H1 (cell line): ENCODE data around the gene CEMIP2. TPM values are rescaled to one million over a fixed set of nuclear protein-coding genes. Genes with fewer than 3 reads are reported as not detected.

ENCODE experiments used
- CTCF ChIA-PET: fragments of 300-600 bp; sonication (Branson Sonifier 250); formaldehyde crosslinking; loops from one replicate; lab custom pipeline; 2021; ENCODE audit not compliant: partially characterized antibody; lab: Charles Lee
- POLR2A ChIA-PET: fragments of 300-600 bp; sonication (Branson Sonifier 250); formaldehyde crosslinking; loops from one replicate; lab custom pipeline; 2021; ENCODE audit warnings: inconsistent platforms; ENCODE audit not compliant: partially characterized antibody; lab: Charles Lee
- DNase-seq, 2 experiments: peaks; one replicate each; pipeline versions ENCODE4 v3.0.0 to v3.0.0-alpha.2; 2010 to 2022; ENCODE audit warnings: low spot score in 2 of 2, low read depth in 1 of 2, mixed read lengths in 1 of 2
- FAIRE-seq: peaks from 2 replicates; lab custom pipeline; 2011; peaks lifted over from hg19 to GRCh38; lab: Jason Lieb, UNC
- H2AFZ ChIP-seq: 2 replicates; pipeline ENCODE4 v1.8.1; 2012; ENCODE audit warnings: low read length, inconsistent platforms
- H2AK5ac ChIP-seq: 2 replicates; pipeline ENCODE4 v1.6.1; 2013; ENCODE audit warnings: low read depth, low read length
- H2BK120ac ChIP-seq: replicated peaks from 2 replicates; pipeline ENCODE3; 2013; ENCODE audit warnings: low read depth, low read length, inconsistent platforms
- H2BK12ac ChIP-seq: 2 replicates; pipeline ENCODE4 v1.6.1; 2013; ENCODE audit warnings: low read depth, low read length
- H2BK15ac ChIP-seq: 2 replicates; pipeline ENCODE4 v1.6.1; 2013; ENCODE audit warnings: low read length
- H2BK20ac ChIP-seq: 2 replicates; pipeline ENCODE4 v1.6.1; 2013; ENCODE audit warnings: low read length
- H2BK5ac ChIP-seq: 2 replicates; pipeline ENCODE4 v1.6.1; 2013; ENCODE audit warnings: low read depth, low read length
- H3K14ac ChIP-seq: 2 replicates; pipeline ENCODE4 v1.6.1; 2013; ENCODE audit warnings: inconsistent platforms; ENCODE audit not compliant: insufficient read length
- H3K18ac ChIP-seq: 2 replicates; pipeline ENCODE4 v1.6.1; 2013; ENCODE audit warnings: low read length; ENCODE audit errors: extremely low read depth
- H3K23ac ChIP-seq: 2 replicates; pipeline ENCODE4 v1.6.1; 2013; ENCODE audit warnings: inconsistent platforms; ENCODE audit not compliant: insufficient read length
- H3K23me2 ChIP-seq: 2 replicates; pipeline ENCODE4 v1.6.1; 2013; ENCODE audit warnings: low read depth, low read length
- H3K27ac ChIP-seq: 2 replicates; pipeline ENCODE4 v1.6.1; 2011; ENCODE audit warnings: low read depth, low read length, inconsistent platforms
- H3K27me3 ChIP-seq, 4 experiments: replicated peaks in 1 of 4; 1 replicate in 1 of 4; 2 replicates in 3 of 4; pipeline versions ENCODE4 v1.6.1 to v1.8.1; 2011 to 2013; ENCODE audit warnings: low read length in 3 of 4, mild to moderate bottlenecking in 3 of 4, inconsistent platforms in 2 of 4, mixed read lengths in 2 of 4, moderate library complexity in 1 of 4; ENCODE audit not compliant: control insufficient read depth in 3 of 4, insufficient read depth in 3 of 4; ENCODE audit errors: extremely low read depth in 1 of 4
- H3K36me3 ChIP-seq, 4 experiments: 2 replicates each; pipeline versions ENCODE4 v1.6.1 to v1.8.1; 2011 to 2013; ENCODE audit warnings: mild to moderate bottlenecking in 4 of 4, low read length in 3 of 4, moderate library complexity in 2 of 4, control low read depth in 1 of 4, inconsistent platforms in 1 of 4; ENCODE audit not compliant: insufficient read depth in 4 of 4, control insufficient read depth in 2 of 4
- H3K4ac ChIP-seq: replicated peaks from 2 replicates; pipeline ENCODE3; 2013; ENCODE audit warnings: low read length, low read depth, mixed read lengths, inconsistent platforms; ENCODE audit not compliant: insufficient read length
- H3K4me1 ChIP-seq, 4 experiments: replicated peaks in 1 of 4; 1 replicate in 1 of 4; 2 replicates in 3 of 4; pipeline versions ENCODE4 v1.6.1 to v1.8.1; 2011 to 2013; ENCODE audit warnings: low read length in 3 of 4, inconsistent platforms in 2 of 4, mixed read lengths in 1 of 4; ENCODE audit not compliant: insufficient read depth in 4 of 4, control insufficient read depth in 3 of 4
- H3K4me2 ChIP-seq, 2 experiments: 2 replicates each; pipeline versions ENCODE4 v1.6.1 to v1.8.1; 2011 to 2013; ENCODE audit warnings: low read depth in 2 of 2, low read length in 2 of 2, control low read depth in 1 of 2, inconsistent platforms in 1 of 2, mild to moderate bottlenecking in 1 of 2; ENCODE audit not compliant: insufficient read depth in 1 of 2
- H3K4me3 ChIP-seq, 4 experiments: fragments of 200-600, 300-600 bp in 1 of 4; sonication (generic), shearing (Covaris generic), sonication (Bioruptor Twin) in 1 of 4; 2 replicates each; pipeline versions ENCODE4 v1.5.1 to v1.8.1; 2011 to 2016; ENCODE audit warnings: low read length in 4 of 4, low read depth in 3 of 4, control low read depth in 2 of 4, inconsistent platforms in 2 of 4, mild to moderate bottlenecking in 2 of 4, mixed read lengths in 1 of 4, moderate library complexity in 1 of 4; ENCODE audit not compliant: insufficient read depth in 2 of 4; ENCODE audit errors: extremely low read depth in 1 of 4
- H3K56ac ChIP-seq: replicated peaks from 2 replicates; pipeline ENCODE3; 2013; ENCODE audit warnings: low read depth, mild to moderate bottlenecking, mixed read lengths, low read length, inconsistent platforms; ENCODE audit not compliant: insufficient read length
- H3K79me1 ChIP-seq: 2 replicates; pipeline ENCODE4 v1.6.1; 2013; ENCODE audit warnings: low read depth, low read length, control low read depth
- H3K79me2 ChIP-seq, 2 experiments: 2 replicates each; pipeline versions ENCODE4 v1.6.1 to v1.8.1; 2012 to 2013; ENCODE audit warnings: low read length in 2 of 2, mild to moderate bottlenecking in 2 of 2, inconsistent platforms in 1 of 2; ENCODE audit not compliant: insufficient read depth in 2 of 2, control insufficient read depth in 1 of 2
- H3K9ac ChIP-seq, 4 experiments: replicated peaks in 1 of 4; 1 replicate in 1 of 4; 2 replicates in 3 of 4; pipeline versions ENCODE4 v1.6.1 to v1.8.1; 2011 to 2013; ENCODE audit warnings: low read depth in 3 of 4, low read length in 3 of 4, control low read depth in 2 of 4, mild to moderate bottlenecking in 2 of 4, moderate library complexity in 2 of 4, inconsistent platforms in 1 of 4; ENCODE audit errors: extremely low read depth in 1 of 4
- H3K9me3 ChIP-seq, 2 experiments: 2 replicates each; pipeline versions ENCODE4 v1.6.1 to v1.8.1; 2012 to 2013; ENCODE audit warnings: mild to moderate bottlenecking in 2 of 2, moderate library complexity in 2 of 2, control low read depth in 1 of 2, inconsistent platforms in 1 of 2, low read depth in 1 of 2, low read length in 1 of 2, mixed read lengths in 1 of 2; ENCODE audit not compliant: insufficient read depth in 2 of 2
- H4K20me1 ChIP-seq, 2 experiments: replicated peaks in 1 of 2; 2 replicates each; pipeline versions ENCODE3 to v1.8.1; 2011 to 2013; ENCODE audit warnings: inconsistent platforms in 2 of 2, low read length in 2 of 2, mild to moderate bottlenecking in 1 of 2; ENCODE audit not compliant: insufficient read depth in 2 of 2, control insufficient read depth in 1 of 2
- H4K5ac ChIP-seq: 2 replicates; pipeline ENCODE4 v1.6.1; 2013; ENCODE audit warnings: low read length, low read depth, mixed read lengths, inconsistent platforms; ENCODE audit not compliant: insufficient read length
- H4K8ac ChIP-seq: 2 replicates; pipeline ENCODE4 v1.8.0; 2013; ENCODE audit warnings: mild to moderate bottlenecking, moderate library complexity, low read length, inconsistent platforms; ENCODE audit not compliant: insufficient read depth; ENCODE audit errors: extremely low read depth
- H4K91ac ChIP-seq: replicated peaks from 2 replicates; pipeline ENCODE3; 2013; ENCODE audit warnings: low read length, mixed read lengths, inconsistent platforms; ENCODE audit not compliant: insufficient read length
- NRF1 ChIP-seq: IDR thresholded peaks from 2 replicates; pipeline ENCODE4 v1.6.1; 2011; ENCODE audit warnings: mild to moderate bottlenecking, low read depth, low read length, improper control_type of control experiment
- SRF ChIP-seq: IDR thresholded peaks from 2 replicates; pipeline ENCODE4 v1.6.1; 2011; ENCODE audit warnings: mild to moderate bottlenecking, low read depth, low read length, moderate library complexity
- TEAD4 ChIP-seq: IDR thresholded peaks from 2 replicates; pipeline ENCODE4 v1.6.1; 2012; ENCODE audit warnings: low read depth, low read length, inconsistent platforms, mixed read lengths
- WGBS, 2 experiments: shearing (Covaris generic) in 1 of 2; methylation state at CpG; one replicate each; pipeline versions ENCODE4 v1.1.6 to v1.1.7; 2013 to 2015; ENCODE audit warnings: low lambda C conversion rate in 2 of 2, mixed read lengths in 2 of 2, inconsistent platforms in 1 of 2, low coverage in 1 of 2, missing lambda C conversion rate in 1 of 2; ENCODE audit not compliant: insufficient replicate concordance in 2 of 2, insufficient coverage in 1 of 2, insufficient read length in 1 of 2; ENCODE audit errors: extremely low coverage in 1 of 2, missing lambda C conversion rate in 1 of 2; 5-methylcytosine and 5-hydroxymethylcytosine counted together
- polyA plus RNA-seq, 7 experiments: library from polyadenylated mRNA; depleted of rRNA in 3 of 7; stranded (reverse) in 5 of 7; unstranded in 2 of 7; fragments of >200 nt in 5 of 7; fragments of 200-250 nt in 2 of 7; gene quantifications; 1 replicate in 5 of 7; 2 replicates in 1 of 7; 4 replicates in 1 of 7; pipeline versions ENCODE4 v1.2.1 to v1.2.3, GENCODE V29; 2011 to 2013; ENCODE audit warnings: missing spikeins in 2 of 7, mixed read lengths in 2 of 7
- total RNA-seq: library from RNA; stranded (reverse); fragmentation: NEBNext Ultra II Directional; extraction: Animal tissue kit (Norgen Biotek cat#: 25700); gene quantifications from 2 replicates; pipeline ENCODE4 v1.2.1, GENCODE V29; 2021

CEMIP2 gene
- total and polyA plus RNA-seq, 2 of the 8 experiments (the other 6 are each of a cell fraction or from before 2014, with no cell fraction given), result 25.2 to 52.1 TPM

DNA sequence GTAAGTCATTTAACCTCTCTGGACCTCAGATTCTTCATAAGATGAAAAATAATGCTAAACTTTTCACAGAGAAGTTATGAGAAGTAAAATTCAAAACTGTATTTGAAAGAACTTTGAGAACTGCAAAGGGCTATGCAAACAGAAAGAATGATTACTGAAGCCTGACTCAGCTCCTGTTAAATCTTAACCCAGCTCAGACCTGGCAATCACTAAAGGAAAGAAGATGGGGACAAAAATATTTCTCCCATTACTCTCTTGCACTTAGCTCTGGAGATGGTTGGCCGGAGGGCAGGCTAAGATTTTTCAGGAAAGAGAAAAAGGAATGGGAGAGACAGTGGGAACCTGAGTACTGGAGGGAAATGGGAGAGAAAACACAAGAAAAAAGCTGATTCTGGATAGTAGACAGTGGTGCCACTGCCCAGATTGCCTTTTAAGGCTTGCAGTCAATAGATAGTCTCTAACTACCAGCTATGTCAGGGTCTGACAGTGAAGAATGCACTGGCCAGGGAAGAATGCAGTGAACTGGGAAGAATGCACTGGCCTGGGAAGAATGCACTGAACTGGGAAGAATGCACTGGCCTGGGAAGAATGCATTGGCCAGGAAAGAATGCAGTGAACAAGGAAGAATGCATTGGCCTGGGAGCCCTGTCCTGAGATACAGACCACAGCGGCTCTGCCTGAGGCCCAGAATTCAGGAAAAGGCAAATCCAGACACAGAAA, 25.2 kb upstream of the CEMIP2 start:
- Histone ChIP-seq H3K23ac (no peak overlapping the region), H3K9me3 (no peaks in the 10 kb centered on the region), H2AFZ (no peak overlapping the region), H4K91ac (no peak overlapping the region), H3K56ac (no peak overlapping the region), H2BK5ac (no peak overlapping the region), H3K18ac (no peak overlapping the region), H4K8ac (no peak overlapping the region), H4K5ac (no peak overlapping the region), H2BK20ac (no peak overlapping the region), H3K4me1 (no peaks in the 10 kb centered on the region), H2BK120ac (no peak overlapping the region), H2BK15ac (no peak overlapping the region), H3K23me2 (no peaks in the 10 kb centered on the region), H3K14ac (no peak overlapping the region), H4K20me1 (no peaks in the 10 kb centered on the region), H3K79me1 (no peaks in the 10 kb centered on the region), H3K27ac (no peak overlapping the region), H3K4me2 (no peak overlapping the region), H3K4ac (no peak overlapping the region), H3K36me3 (no peaks in the 10 kb centered on the region), H2BK12ac (no peak overlapping the region; the same call in 1 of the 2 replicates), H3K27me3 (no peaks in the 10 kb centered on the region)
- FAIRE-seq, result no peak
- ChIA-PET CTCF (interaction anchor here (0.6 to 3.3 kb wide), 5 partner anchors 13 to 1136 kb away, joined by 3 to 18 read pairs (median 6); no protein-coding TSS in a partner anchor), POLR2A (interaction anchor here (0.9 to 1.5 kb wide), 3 partner anchors 25 to 118 kb away, joined by 3 read pairs; partner anchors contain the start of genes ABHD17B and C9orf85)
- no peak for DNase-seq
- 90% methylated on average over 2 of the region's 2 CpGs; no CpG with 5 or more reads in 1 of the 2 experiments for WGBS, 2 experiments
- TF ChIP-seq NRF1, result no peak
- TF ChIP-seq SRF, result peak; percentile 87
- TF ChIP-seq TEAD4, result peak; percentile 97
- TF ChIP-seq, all 59 proteins: peak for 2
- H2AK5ac ChIP-seq, result no peak overlapping the region
- no peaks in the 10 kb centered on the region for H3K79me2 ChIP-seq
- no peak overlapping the region for H3K9ac ChIP-seq
- no peak overlapping the region for H3K4me3 ChIP-seq
